NCI-H748 (cell line): Measurements from ENCODE around the gene CLASP1.
"Not testable (repeated sequence)": the region's sequence is repeated elsewhere in the genome, so short reads cannot be mapped to it uniquely, and the experiment has no call there.

Experiments used
- DNase-seq: peaks from one replicate; lab custom pipeline; 2025; ENCODE audit not compliant: unreplicated experiment; lab: John Stamatoyannopoulos, UW

Gene CLASP1

GRCh38 chr2:121333231-121333630 lies 316.0 kb downstream of the CLASP1 start:
- DNase-seq: no peak

GRCh38 chr2:121331324-121331723 lies 317.9 kb downstream of the CLASP1 start:
- not testable (repeated sequence) for DNase-seq

- DNase-seq: no peak
These were observed 318.3 kb downstream of the CLASP1 start for GRCh38 chr2:121330921-121331320.

GRCh38 chr2:121329786-121330185 lies 319.5 kb downstream of the CLASP1 start:
- no peak for DNase-seq

GRCh38 chr2:121326628-121327027 lies 322.6 kb downstream of the CLASP1 start:
- no peak for DNase-seq

- no peak for DNase-seq
These were observed 324.7 kb downstream of the CLASP1 start for GRCh38 chr2:121324601-121325000.

- DNase-seq: no peak
These were observed 327.8 kb downstream of the CLASP1 start for GRCh38 chr2:121321476-121321875.

GRCh38 chr2:121319941-121320340 lies 329.3 kb downstream of the CLASP1 start:
- no peak for DNase-seq

GRCh38 chr2:121316986-121317385 lies 332.3 kb downstream of the CLASP1 start:
- no peak for DNase-seq

GRCh38 chr2:121313701-121314100 lies 335.6 kb downstream of the CLASP1 start:
- DNase-seq: not testable (repeated sequence)

- DNase-seq: peak; percentile 11
These were observed 339.5 kb downstream of the CLASP1 start for GRCh38 chr2:121309801-121310200.

- DNase-seq: no peak
These were observed 339.9 kb downstream of the CLASP1 start for GRCh38 chr2:121309323-121309722.

GRCh38 chr2:121307048-121307447 lies 342.2 kb downstream of the CLASP1 start:
- DNase-seq: no peak

- DNase-seq: no peak
These were observed 344.3 kb downstream of the CLASP1 start for GRCh38 chr2:121304941-121305340.

GRCh38 chr2:121303531-121304263 lies 345.6 kb downstream of the CLASP1 start:
- DNase-seq: no peak

- DNase-seq: not testable (repeated sequence)
These were observed 348.1 kb downstream of the CLASP1 start for GRCh38 chr2:121301190-121301589.

GRCh38 chr2:121298476-121298875 lies 350.8 kb downstream of the CLASP1 start:
- DNase-seq: no peak

- not testable (repeated sequence) for DNase-seq
These were observed 351.4 kb downstream of the CLASP1 start for GRCh38 chr2:121297866-121298265.

GRCh38 chr2:121297217-121297830 lies 351.9 kb downstream of the CLASP1 start:
- DNase-seq: peak; percentile 67

GRCh38 chr2:121295911-121296650 lies 353.2 kb downstream of the CLASP1 start:
- DNase-seq: no peak

- DNase-seq: no peak
These were observed 354.1 kb downstream of the CLASP1 start for GRCh38 chr2:121294881-121295840.
